Right lobe of liver (tissue), 6 donors: ENCODE data around the gene GRK1. TPM values are rescaled to one million over a fixed set of nuclear protein-coding genes. Genes with fewer than 3 reads are reported as not detected.
"Not testable (repeated sequence)": the region's sequence is repeated elsewhere in the genome, so short reads cannot be mapped to it uniquely, and the experiment has no call there.

ENCODE experiments used
- ATAC-seq, 4 donors: fragments of 200-7000 bp; cut with Tn5 transposase; one replicate each; pipeline ENCODE4 v1.9.1; 2020; ENCODE audit warnings: mild to moderate bottlenecking in 4 of 4, moderate library complexity in 4 of 4
- DNase-seq, 3 donors: peaks; one replicate each; pipeline ENCODE4 v3.0.0-alpha.2; 2020
- H3K27ac ChIP-seq, 3 donors: fragments of 200-600 bp; one replicate each; pipeline ENCODE4 v1.8.0; 2022
- H3K27me3 ChIP-seq, 2 donors: fragments of 200-600 bp; one replicate each; pipeline ENCODE4 v1.8.0; 2022
- H3K36me3 ChIP-seq, 4 donors: fragments of 200-600 bp; sonication (generic) in 1 of 4; one replicate each; pipeline versions ENCODE4 v1.5.1 to v1.8.0; 2017 to 2022; ENCODE audit warnings: control low read depth in 1 of 4
- H3K4me1 ChIP-seq, 4 donors: fragments of 200-600 bp; sonication (generic) in 1 of 4; one replicate each; pipeline versions ENCODE4 v1.5.1 to v1.8.0; 2017 to 2022; ENCODE audit warnings: control low read depth in 1 of 4
- H3K4me3 ChIP-seq, 3 donors: fragments of 200-600 bp; one replicate each; pipeline ENCODE4 v1.8.0; 2022
- H3K9me3 ChIP-seq, 4 donors: fragments of 200-600 bp; sonication (generic) in 1 of 4; one replicate each; pipeline versions ENCODE4 v1.5.1 to v1.8.0; 2017 to 2022; ENCODE audit warnings: control low read depth in 1 of 4
- CTCF ChIP-seq, 4 donors: fragments of 200-600 bp in 3 of 4; fragments of 450-650 bp in 1 of 4; IDR thresholded peaks; one replicate each; pipeline versions ENCODE4 v1.5.1 to v1.8.0; 2016 to 2022; ENCODE audit warnings: antibody characterized with exemption in 4 of 4, mild to moderate bottlenecking in 2 of 4
- POLR2A ChIP-seq: fragments of 450-650 bp; IDR thresholded peaks from one replicate; pipeline ENCODE4 v1.6.1; 2017; ENCODE audit warnings: antibody characterized with exemption, mild to moderate bottlenecking
- WGBS: methylation state at CpG from one replicate; pipeline ENCODE4 v1.1.6; 2018; ENCODE audit warnings: low coverage, low lambda C conversion rate; ENCODE audit not compliant: insufficient coverage; ENCODE audit errors: missing lambda C conversion rate; 5-methylcytosine and 5-hydroxymethylcytosine counted together
- intact Hi-C, 2 donors: fragments of 100-400 bp; cut with DNase I; formaldehyde crosslinking; loops; one replicate each; pipeline versions ENCODE4 v1.11.2 to v1.14.1; 2022
- total RNA-seq, 6 experiments: library from RNA; depleted of rRNA in 2 of 6; stranded (reverse); fragments of >200 nt in 2 of 6; fragmentation: NEBNext Ultra II Directional in 3 of 6; extraction: Animal tissue kit (Norgen Biotek cat#: 25700) in 3 of 6; gene quantifications; one replicate each; pipeline versions ENCODE4 v1.1.0 to v1.2.4, GENCODE V29; 2016 to 2023
- donor health status: DM: no; HTN: yes; CAD: no.
- donor health status: DM: no; HTN: no; CAD: no.
- donor health status: DM: no; HTN: no; CAD: no.
- donor health status: DM: no; HTN: yes; CAD: no.
- donor health status: DM: no; HTN: yes; CAD: no.

Gene GRK1
- total RNA-seq, 6 experiments from 2014 or later = not detected

- ATAC-seq (no peak), DNase-seq (no peak)
- Histone ChIP-seq H3K4me3 (no peak overlapping the region), H3K36me3 (no peaks in the 10 kb centered on the region), H3K27me3 (no peaks in the 10 kb centered on the region), H3K27ac (no peak overlapping the region), H3K9me3 (no peaks in the 10 kb centered on the region), H3K4me1 (peaks cover 0 to 4% (median 0%) of the 10 kb centered on the region in 4 donors)
- 90% methylated on average over 5 of the region's 9 CpGs for WGBS
- intact Hi-C loops = no loop called here
- no peak for TF ChIP-seq POLR2A
- no peak for TF ChIP-seq CTCF (IDR thresholded peaks at IDR 0.05)
These were observed 42.8 kb upstream of the GRK1 start for GRCh38 chr13:113624235-113624587.

- intact Hi-C loops, H3K36me3 ChIP-seq, H3K27me3 ChIP-seq, H3K4me1 ChIP-seq, ATAC-seq, H3K9me3 ChIP-seq, H3K27ac ChIP-seq, DNase-seq, H3K4me3 ChIP-seq: not testable (repeated sequence)
- 91% methylated on average over 14 of the region's 14 CpGs for WGBS
These were observed 42.2 kb upstream of the GRK1 start for GRCh38 chr13:113624640-113625304.

GRCh38 chr13:113625965-113626721, 40.9 kb upstream of the GRK1 start:
- no peak overlapping the region for H3K27ac ChIP-seq
- H3K4me1 ChIP-seq = peaks cover 0 to 4% (median 0%) of the 10 kb centered on the region in 4 donors
- no peak for TF ChIP-seq POLR2A
- no peak for TF ChIP-seq CTCF (IDR thresholded peaks at IDR 0.05)
- WGBS = 87% methylated on average over 19 of the region's 24 CpGs
- no peak overlapping the region for H3K4me3 ChIP-seq
- DNase-seq (peak in 2 of 3 donors; percentile 9 to 13), ATAC-seq (no peak)
- no peaks in the 10 kb centered on the region for H3K27me3 ChIP-seq
- no peaks in the 10 kb centered on the region for H3K9me3 ChIP-seq
- H3K36me3 ChIP-seq = no peaks in the 10 kb centered on the region
- intact Hi-C loops = no loop called here

GRCh38 chr13:113627136-113627535, 39.9 kb upstream of the GRK1 start:
- no peak for TF ChIP-seq CTCF (IDR thresholded peaks at IDR 0.05)
- TF ChIP-seq POLR2A = no peak
- Histone ChIP-seq H3K9me3 (no peaks in the 10 kb centered on the region), H3K36me3 (peaks cover 0 to 5% (median 0%) of the 10 kb centered on the region in 4 donors), H3K4me3 (no peak overlapping the region), H3K27me3 (no peaks in the 10 kb centered on the region), H3K27ac (no peak overlapping the region), H3K4me1 (peaks cover 0 to 4% (median 0%) of the 10 kb centered on the region in 4 donors)
- ATAC-seq (no peak), DNase-seq (peak in 2 of 3 donors; percentile 8 to 40)
- WGBS = 74% methylated on average over 3 of the region's 16 CpGs
- intact Hi-C loops = no loop called here
